ENCODE measurements around the gene RNF34. TPM values are rescaled to one million over a fixed set of nuclear protein-coding genes. Genes with fewer than 3 reads are reported as not detected.

Gene RNF34
- total and polyA plus RNA-seq, 4 donors = 13.9 to 49.2 (median 31.8) TPM

GRCh38 chr12:121439715-121440114 is 39.8 kb downstream of the RNF34 start:
- H3K4me1 ChIP-seq (ENCODE audit: control insufficient read depth in 5 of 5, insufficient read depth in 5 of 5, low read length in 5 of 5) = peaks cover 0 to 2% (median 0%) of the 10 kb centered on the region in 5 donors
- no peak overlapping the region for H3K4me3 ChIP-seq
- no peak overlapping the region for H3K27ac ChIP-seq (ENCODE audit: low read depth in 1 of 2, low read length in 1 of 2)
- H3K9ac ChIP-seq (ENCODE audit: insufficient read depth in 1 of 2, low read length in 2 of 2) = no peak overlapping the region
- ATAC-seq (ENCODE audit: insufficient read depth, low FRiP score) (no peak), DNase-seq (no peak)
- WGBS, 2 donors = 96% methylated on average over 16 of the region's 16 CpGs
- peaks cover 0 to 2% (median 0%) of the 10 kb centered on the region in 4 donors for H3K9me3 ChIP-seq (ENCODE audit: control insufficient read depth in 4 of 4, insufficient read depth in 3 of 4, low read length in 3 of 4)
- H3K36me3 ChIP-seq (ENCODE audit: control insufficient read depth in 4 of 4, insufficient read depth in 4 of 4, low read length in 4 of 4) = peaks cover 7 to 55% (median 45%) of the 10 kb centered on the region in 4 donors
- H3K27me3 ChIP-seq (ENCODE audit: control insufficient read depth in 3 of 3, insufficient read depth in 3 of 3, low read length in 2 of 3) = no peaks in the 10 kb centered on the region
- no peak for TF ChIP-seq CTCF (IDR thresholded peaks at IDR 0.05; ENCODE audit: control extremely low read depth, extremely low read depth)

- no peak overlapping the region for H3K4me3 ChIP-seq
- H3K9ac ChIP-seq (ENCODE audit: insufficient read depth in 1 of 2, low read length in 2 of 2) = no peak overlapping the region
- no peak for DNase-seq
- peaks cover 3 to 51% (median 40%) of the 10 kb centered on the region in 4 donors for H3K36me3 ChIP-seq (ENCODE audit: control insufficient read depth in 4 of 4, insufficient read depth in 4 of 4, low read length in 4 of 4)
- WGBS, 2 donors = 97 to 98% methylated on average over 15 of the region's 15 CpGs
- no peak for TF ChIP-seq CTCF (IDR thresholded peaks at IDR 0.05; ENCODE audit: control extremely low read depth, extremely low read depth)
- H3K27me3 ChIP-seq (ENCODE audit: control insufficient read depth in 3 of 3, insufficient read depth in 3 of 3, low read length in 2 of 3) = no peaks in the 10 kb centered on the region
- ATAC-seq (ENCODE audit: insufficient read depth, low FRiP score) = no peak
- peaks cover 0 to 2% (median 0%) of the 10 kb centered on the region in 5 donors for H3K4me1 ChIP-seq (ENCODE audit: control insufficient read depth in 5 of 5, insufficient read depth in 5 of 5, low read length in 5 of 5)
- no peak overlapping the region for H3K27ac ChIP-seq (ENCODE audit: low read depth in 1 of 2, low read length in 1 of 2)
- H3K9me3 ChIP-seq (ENCODE audit: control insufficient read depth in 4 of 4, insufficient read depth in 3 of 4, low read length in 3 of 4) = peaks cover 0 to 2% (median 0%) of the 10 kb centered on the region in 4 donors
These were observed 40.9 kb downstream of the RNF34 start for GRCh38 chr12:121440768-121441167.

- DNase-seq = no peak
- H3K9ac ChIP-seq (ENCODE audit: insufficient read depth in 1 of 2, low read length in 2 of 2) = no peak overlapping the region
- H3K4me1 ChIP-seq (ENCODE audit: control insufficient read depth in 5 of 5, insufficient read depth in 5 of 5, low read length in 5 of 5) = peaks cover 0 to 2% (median 0%) of the 10 kb centered on the region in 5 donors
- TF ChIP-seq CTCF (IDR thresholded peaks at IDR 0.05; ENCODE audit: control extremely low read depth, extremely low read depth) = no peak
- 92 to 93% methylated on average over 17 of the region's 17 CpGs for WGBS, 2 donors
- H3K9me3 ChIP-seq (ENCODE audit: control insufficient read depth in 4 of 4, insufficient read depth in 3 of 4, low read length in 3 of 4) = peaks cover 0 to under 1% (median 0%) of the 10 kb centered on the region in 4 donors
- peaks cover 3 to 51% (median 35%) of the 10 kb centered on the region in 4 donors for H3K36me3 ChIP-seq (ENCODE audit: control insufficient read depth in 4 of 4, insufficient read depth in 4 of 4, low read length in 4 of 4)
- no peak overlapping the region for H3K27ac ChIP-seq (ENCODE audit: low read depth in 1 of 2, low read length in 1 of 2)
- H3K4me3 ChIP-seq = no peak overlapping the region
- ATAC-seq (ENCODE audit: insufficient read depth, low FRiP score) = no peak
- H3K27me3 ChIP-seq (ENCODE audit: control insufficient read depth in 3 of 3, insufficient read depth in 3 of 3, low read length in 2 of 3) = no peaks in the 10 kb centered on the region
These were observed 41.6 kb downstream of the RNF34 start for GRCh38 chr12:121441555-121441954.
